Caco-2 (cell line): Measurements from ENCODE around the gene CEP250. TPM values are rescaled to one million over a fixed set of nuclear protein-coding genes. Genes with fewer than 3 reads are reported as not detected.
"Not testable (repeated sequence)": the region's sequence is repeated elsewhere in the genome, so short reads cannot be mapped to it uniquely, and the experiment has no call there.

Experiments used
- BruUV-seq: library from RNA; stranded (reverse); fragments of 400-500 nt; replicated peaks from 2 replicates; lab custom pipeline; 2021; lab: Mats Ljungman, UMichigan
- CTCF ChIA-PET: fragments of 300-600 bp; sonication (Branson Sonifier 250); formaldehyde crosslinking; loops from one replicate; lab custom pipeline; 2022; ENCODE audit warnings: antibody characterized with exemption; lab: Charles Lee
- POLR2A ChIA-PET: fragments of 300-600 bp; sonication (Branson Sonifier 250); formaldehyde crosslinking; loops from one replicate; lab custom pipeline; 2022; ENCODE audit warnings: antibody characterized with exemption; lab: Charles Lee
- DNase-seq, 2 experiments: peaks; one replicate each; pipeline versions ENCODE4 v3.0.0 to v3.0.0-alpha.2; 2020 to 2022
- H3K27me3 ChIP-seq: replicated peaks from 2 replicates; pipeline ENCODE4 v1.6.0; 2011; ENCODE audit warnings: low read length; ENCODE audit not compliant: control insufficient read depth, insufficient read depth
- H3K36me3 ChIP-seq: 2 replicates; pipeline ENCODE4 v1.5.1; 2011; ENCODE audit warnings: low read length; ENCODE audit not compliant: control insufficient read depth, insufficient read depth
- H3K4me1 ChIP-seq: fragments of 250-450 bp; sonication (Bioruptor Pico); 2 replicates; pipeline ENCODE4 v1.5.1; 2020; ENCODE audit warnings: mild to moderate bottlenecking
- H3K4me3 ChIP-seq: 2 replicates; pipeline ENCODE4 v1.5.1; 2011; ENCODE audit warnings: low read depth, mild to moderate bottlenecking, control low read depth, low read length
- H3K9me3 ChIP-seq: fragments of 250-450 bp; sonication (Bioruptor Pico); 2 replicates; pipeline ENCODE4 v1.5.1; 2020; ENCODE audit warnings: mild to moderate bottlenecking, moderate library complexity
- H3K27ac Mint-ChIP-seq: one replicate; pipeline ENCODE4 v1.8.0; 2022; ENCODE audit warnings: mixed read lengths; ENCODE audit not compliant: unreplicated experiment
- H3K27me3 Mint-ChIP-seq: one replicate; pipeline ENCODE4 v1.8.0; 2022; ENCODE audit warnings: mixed read lengths; ENCODE audit not compliant: insufficient read depth, unreplicated experiment
- H3K36me3 Mint-ChIP-seq: one replicate; pipeline ENCODE4 v1.8.0; 2022; ENCODE audit warnings: mild to moderate bottlenecking, mixed read lengths; ENCODE audit not compliant: insufficient read depth, unreplicated experiment
- H3K4me1 Mint-ChIP-seq: one replicate; pipeline ENCODE4 v1.8.0; 2022; ENCODE audit warnings: low read depth, mixed read lengths; ENCODE audit not compliant: unreplicated experiment
- H3K4me3 Mint-ChIP-seq: one replicate; pipeline ENCODE4 v1.8.0; 2022; ENCODE audit warnings: mild to moderate bottlenecking, moderate library complexity, mixed read lengths; ENCODE audit not compliant: unreplicated experiment
- H3K9me3 Mint-ChIP-seq: one replicate; pipeline ENCODE4 v1.8.0; 2022; ENCODE audit warnings: mixed read lengths; ENCODE audit not compliant: unreplicated experiment
- CTCF ChIP-seq, 2 experiments: fragments of 200-600 bp in 1 of 2; IDR thresholded peaks; 1 replicate in 1 of 2; 2 replicates in 1 of 2; pipeline versions ENCODE4 v1.5.1 to v1.8.0; 2011 to 2022; ENCODE audit warnings: antibody characterized with exemption in 1 of 2, control low read depth in 1 of 2, inconsistent platforms in 1 of 2, low read depth in 1 of 2, low read length in 1 of 2, mild to moderate bottlenecking in 1 of 2, moderate library complexity in 1 of 2; ENCODE audit not compliant: insufficient read depth in 1 of 2, severe bottlenecking in 1 of 2, unreplicated experiment in 1 of 2
- intact Hi-C: fragments of 100-400 bp; cut with micrococcal nuclease; formaldehyde crosslinking; loops from one replicate; pipeline ENCODE4 v1.10.0; 2022; ENCODE audit not compliant: unreplicated experiment
- total RNA-seq: library from RNA; stranded (reverse); gene quantifications from 2 replicates; pipeline ENCODE4 v1.2.3, GENCODE V29; 2022

The CEP250 gene
- total RNA-seq, 1 experiment from 2014 or later = 137 TPM

- DNase-seq = no peak
- ChIA-PET CTCF (interaction anchor here (0.7 to 3.1 kb wide), 4 partner anchors 10 to 144 kb away, joined by 3 to 28 read pairs (median 5); no protein-coding TSS in a partner anchor), POLR2A (interaction anchor here (0.6 to 3.0 kb wide), 3 partner anchors 170 to 500 kb away, joined by 3 to 27 read pairs (median 19); partner anchors contain the start of genes EIF6 and SCAND1)
- Mint-ChIP-seq H3K27ac (peak overlapping the region; percentile 100), H3K36me3 (peaks cover 20% of the 10 kb centered on the region), H3K9me3 (no peaks in the 10 kb centered on the region), H3K27me3 (no peaks in the 10 kb centered on the region), H3K4me3 (peak overlapping the region; percentile 93), H3K4me1 (peaks cover 36% of the 10 kb centered on the region)
- Histone ChIP-seq H3K9me3 (no peaks in the 10 kb centered on the region), H3K27me3 (no peaks in the 10 kb centered on the region), H3K36me3 (no peaks in the 10 kb centered on the region), H3K4me3 (peak overlapping the region; percentile 50), H3K4me1 (peaks cover 5% of the 10 kb centered on the region)
- no peak for TF ChIP-seq CTCF (IDR thresholded peaks at IDR 0.05; ENCODE audit: insufficient read depth in 1 of 2, low read depth in 1 of 2, low read length in 1 of 2, severe bottlenecking in 1 of 2, unreplicated experiment in 1 of 2)
- BruUV-seq = no TSS peak
- intact Hi-C loops = no loop called here
These were observed 1.8 kb upstream of the CEP250 start for GRCh38 chr20:35453647-35454046.

GRCh38 chr20:35456700-35457099 is 1.3 kb downstream of the CEP250 start:
- Mint-ChIP-seq H3K4me3 (peak overlapping the region; percentile 93), H3K36me3 (peaks cover 30% of the 10 kb centered on the region), H3K4me1 (peaks cover 24% of the 10 kb centered on the region), H3K27ac (peak overlapping the region; percentile 100)
- intact Hi-C loops, H3K36me3 ChIP-seq, H3K27me3 Mint-ChIP-seq, DNase-seq, H3K9me3 Mint-ChIP-seq, H3K27me3 ChIP-seq, BruUV-seq, H3K4me1 ChIP-seq, H3K9me3 ChIP-seq: not testable (repeated sequence)
- POLR2A ChIA-PET = interaction anchor here (0.8 to 3.0 kb wide), 3 partner anchors 10 to 629 kb away, joined by 4 to 27 read pairs (median 4); partner anchors contain the start of gene SCAND1
- H3K4me3 ChIP-seq = peak overlapping the region; percentile 50; the same call in 1 of the 2 replicates
- CTCF ChIA-PET = interaction anchor here (0.6 to 3.0 kb wide), 6 partner anchors 9 to 498 kb away, joined by 3 to 33 read pairs (median 6); partner anchors contain the start of genes NFS1, ROMO1 and SCAND1

- peaks cover 35% of the 10 kb centered on the region for H3K36me3 Mint-ChIP-seq
- CTCF ChIA-PET = interaction anchor here (0.6 to 3.0 kb wide), 4 partner anchors 10 to 625 kb away, joined by 3 to 27 read pairs (median 4); partner anchors contain the start of gene SCAND1
- H3K36me3 ChIP-seq, H3K27me3 ChIP-seq, H3K4me1 ChIP-seq, H3K27ac Mint-ChIP-seq, H3K9me3 Mint-ChIP-seq, H3K4me3 ChIP-seq, intact Hi-C loops, POLR2A ChIA-PET, DNase-seq, BruUV-seq, H3K4me3 Mint-ChIP-seq, H3K9me3 ChIP-seq, H3K27me3 Mint-ChIP-seq: not testable (repeated sequence)
- H3K4me1 Mint-ChIP-seq = peaks cover 30% of the 10 kb centered on the region
These were observed 2.1 kb downstream of the CEP250 start for GRCh38 chr20:35457539-35457938.

GRCh38 chr20:35458388-35458787 is 3.0 kb downstream of the CEP250 start:
- H3K27me3 Mint-ChIP-seq = no peaks in the 10 kb centered on the region
- BruUV-seq = no TSS peak
- no peak overlapping the region for H3K4me3 Mint-ChIP-seq
- H3K9me3 ChIP-seq = no peaks in the 10 kb centered on the region
- intact Hi-C loops = no loop called here
- H3K27me3 ChIP-seq = no peaks in the 10 kb centered on the region
- POLR2A ChIA-PET = no interaction called here
- CTCF ChIA-PET = interaction anchor here (0.6 kb wide), 1 partner anchor 625 kb away, joined by 3 read pairs; no protein-coding TSS in a partner anchor
- no peak overlapping the region for H3K27ac Mint-ChIP-seq
- H3K4me1 ChIP-seq = peaks cover 5% of the 10 kb centered on the region
- no peak for DNase-seq
- TF ChIP-seq CTCF (IDR thresholded peaks at IDR 0.05; ENCODE audit: insufficient read depth in 1 of 2, low read depth in 1 of 2, low read length in 1 of 2, severe bottlenecking in 1 of 2, unreplicated experiment in 1 of 2) = no peak
- peaks cover 2% of the 10 kb centered on the region; the same call in 1 of the 2 replicates for H3K36me3 ChIP-seq
- no peaks in the 10 kb centered on the region for H3K9me3 Mint-ChIP-seq
- peaks cover 24% of the 10 kb centered on the region for H3K4me1 Mint-ChIP-seq
- H3K4me3 ChIP-seq = no peak overlapping the region
- H3K36me3 Mint-ChIP-seq = peaks cover 35% of the 10 kb centered on the region
